Suprapubic skin (tissue), 4 donors: ENCODE results near the gene MYCBP2.
"Not testable (repeated sequence)": the region's sequence is repeated elsewhere in the genome, so short reads cannot be mapped to it uniquely, and the experiment has no call there.

Source experiments
- CTCF ChIP-seq, 2 donors: fragments of 200-600 bp in 1 of 2; fragments of 450-650 bp in 1 of 2; sonication (generic) in 1 of 2; IDR thresholded peaks; one replicate each; pipeline ENCODE4 v1.5.1; 2016 to 2019; ENCODE audit warnings: antibody characterized with exemption in 2 of 2, mild to moderate bottlenecking in 1 of 2, moderate library complexity in 1 of 2
- EP300 ChIP-seq: sonication (generic); formaldehyde crosslinking; IDR thresholded peaks from one replicate; pipeline ENCODE4 v1.6.1; 2017; ENCODE audit warnings: antibody characterized with exemption
- POLR2A ChIP-seq, 2 donors: fragments of 450-650 bp; IDR thresholded peaks; one replicate each; pipeline ENCODE4 v1.6.1; 2017; ENCODE audit warnings: antibody characterized with exemption in 2 of 2, mild to moderate bottlenecking in 2 of 2, moderate library complexity in 2 of 2
- POLR2AphosphoS5 ChIP-seq, 3 donors: sonication (generic); formaldehyde crosslinking; IDR thresholded peaks; one replicate each; pipeline ENCODE4 v1.6.1; 2017; ENCODE audit warnings: antibody characterized with exemption in 3 of 3

- TF ChIP-seq POLR2A (IDR thresholded peaks at IDR 0.05); CTCF (IDR thresholded peaks at IDR 0.05); POLR2AphosphoS5 (IDR thresholded peaks at IDR 0.05); EP300: not testable (repeated sequence)
Measured at GRCh38 chr13:77009719-77010118, 317.2 kb downstream of the MYCBP2 start.
